ENCODE data around the gene PAM16.
"Not testable (repeated sequence)": the region's sequence is repeated elsewhere in the genome, so short reads cannot be mapped to it uniquely, and the experiment has no call there.

The PAM16 gene

DNA sequence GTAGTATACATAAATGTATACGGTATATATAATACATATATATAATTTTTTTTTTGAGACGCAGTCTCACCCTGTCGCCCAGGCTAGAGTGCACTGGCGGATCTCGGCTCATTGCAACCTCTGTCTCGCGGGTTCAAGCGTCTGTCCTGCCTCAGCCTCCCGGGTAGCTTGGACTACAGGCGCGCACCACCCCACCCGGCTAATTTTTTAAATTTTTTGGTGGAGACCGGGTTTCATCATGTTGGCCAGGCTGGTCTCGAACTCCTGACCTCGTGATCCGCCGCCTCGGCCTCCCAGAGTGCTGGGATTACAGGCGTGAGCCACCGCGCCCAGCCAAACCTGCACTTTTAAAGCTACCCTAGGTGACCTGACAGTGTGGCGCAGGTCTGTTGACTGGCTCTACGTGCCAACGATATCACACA lies 745 bp downstream of the PAM16 start:
- DNase-seq (ENCODE audit: low spot score) = no peak
- in situ Hi-C loops (cut with MboI; ENCODE audit: low sequenced_read_pairs, unreplicated experiment) = no loop called here
- TF ChIP-seq, protein P1, sequence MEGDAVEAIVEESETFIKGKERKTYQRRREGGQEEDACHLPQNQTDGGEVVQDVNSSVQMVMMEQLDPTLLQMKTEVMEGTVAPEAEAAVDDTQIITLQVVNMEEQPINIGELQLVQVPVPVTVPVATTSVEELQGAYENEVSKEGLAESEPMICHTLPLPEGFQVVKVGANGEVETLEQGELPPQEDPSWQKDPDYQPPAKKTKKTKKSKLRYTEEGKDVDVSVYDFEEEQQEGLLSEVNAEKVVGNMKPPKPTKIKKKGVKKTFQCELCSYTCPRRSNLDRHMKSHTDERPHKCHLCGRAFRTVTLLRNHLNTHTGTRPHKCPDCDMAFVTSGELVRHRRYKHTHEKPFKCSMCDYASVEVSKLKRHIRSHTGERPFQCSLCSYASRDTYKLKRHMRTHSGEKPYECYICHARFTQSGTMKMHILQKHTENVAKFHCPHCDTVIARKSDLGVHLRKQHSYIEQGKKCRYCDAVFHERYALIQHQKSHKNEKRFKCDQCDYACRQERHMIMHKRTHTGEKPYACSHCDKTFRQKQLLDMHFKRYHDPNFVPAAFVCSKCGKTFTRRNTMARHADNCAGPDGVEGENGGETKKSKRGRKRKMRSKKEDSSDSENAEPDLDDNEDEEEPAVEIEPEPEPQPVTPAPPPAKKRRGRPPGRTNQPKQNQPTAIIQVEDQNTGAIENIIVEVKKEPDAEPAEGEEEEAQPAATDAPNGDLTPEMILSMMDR (IDR thresholded peaks at IDR 0.05; ENCODE audit: borderline replicate concordance, control extremely low read depth, extremely low read depth, insufficient read depth, missing control alignments) = no peak

DNA sequence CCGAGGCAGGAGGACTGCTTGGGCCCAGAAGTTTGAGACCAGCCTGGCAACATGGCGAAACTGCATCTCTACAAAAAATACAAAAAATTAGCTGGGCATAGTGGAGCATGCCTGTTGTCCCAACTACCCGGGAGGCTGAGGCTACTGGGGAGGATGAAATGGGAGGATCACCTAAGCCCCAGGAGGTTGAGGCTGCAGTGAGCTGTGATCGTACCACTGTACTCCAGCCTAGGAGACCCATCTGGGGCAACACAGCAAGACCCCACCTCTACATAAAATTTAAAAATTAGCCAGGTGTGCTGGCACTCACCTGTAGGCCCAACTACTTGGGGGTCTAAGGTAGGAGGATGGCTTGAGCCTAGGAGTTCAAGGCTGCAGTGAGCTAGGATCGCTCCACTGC lies 1.8 kb downstream of the PAM16 start:
- in situ Hi-C loops (cut with MboI; ENCODE audit: low sequenced_read_pairs, unreplicated experiment) = no loop called here
- no peak for DNase-seq (ENCODE audit: low spot score)
- TF ChIP-seq, protein P1 (IDR thresholded peaks at IDR 0.05; ENCODE audit: borderline replicate concordance, control extremely low read depth, extremely low read depth, insufficient read depth, missing control alignments) = no peak

DNA sequence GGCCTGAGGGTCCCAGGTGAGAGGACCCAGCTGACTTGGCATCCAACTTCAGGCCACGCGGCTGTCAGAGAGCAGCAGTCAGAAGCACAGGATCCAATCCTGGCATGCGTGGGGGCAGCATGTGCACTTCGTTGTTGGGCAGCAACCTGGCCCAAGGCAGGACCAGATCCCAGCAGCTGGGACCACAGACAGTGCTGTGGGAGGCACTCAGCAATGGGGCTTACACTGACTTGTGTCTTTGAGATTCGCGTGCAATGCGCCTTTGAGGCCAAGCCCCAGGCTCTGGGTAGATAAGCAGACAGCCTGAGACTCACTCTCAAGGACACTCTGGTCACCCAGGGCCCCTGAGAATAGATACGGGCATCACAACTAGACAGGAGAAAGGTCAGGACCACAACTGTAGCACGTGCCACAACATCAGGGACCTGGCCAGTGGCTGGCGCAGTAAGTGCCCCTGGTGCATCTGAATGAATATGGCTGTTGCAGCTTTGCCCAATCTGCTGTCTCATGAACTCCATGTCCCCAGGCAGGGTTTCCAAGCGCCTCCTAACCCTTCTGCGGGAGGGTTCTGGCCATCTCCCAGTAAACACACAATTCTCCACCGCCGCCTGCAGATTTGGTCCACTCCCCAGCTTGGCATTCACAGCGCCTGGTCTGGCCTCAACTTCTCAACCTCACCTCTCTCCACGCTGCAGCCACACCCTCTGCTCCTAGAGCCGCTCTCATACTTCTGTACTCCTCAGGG lies 3.2 kb downstream of the PAM16 start:
- in situ Hi-C loops (cut with MboI; ENCODE audit: low sequenced_read_pairs, unreplicated experiment) = no loop called here
- DNase-seq (ENCODE audit: low spot score) = no peak

DNA sequence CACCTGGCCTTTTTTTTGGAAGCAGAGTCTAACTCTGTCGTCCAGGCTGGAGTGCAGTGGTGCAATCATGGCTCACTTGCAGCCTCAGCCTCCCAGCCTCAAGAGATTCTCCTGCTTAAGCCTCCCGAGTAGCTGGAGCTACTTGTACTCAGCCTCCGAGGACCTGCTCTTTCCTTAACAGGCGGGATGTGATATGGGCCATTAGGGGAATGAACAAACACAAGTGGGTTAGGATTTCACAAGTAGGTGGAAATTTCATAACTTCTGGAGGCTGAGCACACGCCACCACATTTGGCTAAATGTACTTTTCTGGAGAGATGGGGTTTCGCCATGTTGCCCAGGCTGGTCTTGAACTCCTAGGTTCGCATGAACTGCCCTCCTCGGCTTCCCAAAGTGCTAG lies 4.1 kb downstream of the PAM16 start:
- in situ Hi-C loops (cut with MboI; ENCODE audit: low sequenced_read_pairs, unreplicated experiment) = no loop called here
- no peak for DNase-seq (ENCODE audit: low spot score)
- TF ChIP-seq, protein P1 (IDR thresholded peaks at IDR 0.05; ENCODE audit: borderline replicate concordance, control extremely low read depth, extremely low read depth, insufficient read depth, missing control alignments) = no peak

More for the DNA sequence above, 3.2 kb downstream of the PAM16 start:
- TF ChIP-seq, protein P1 (IDR thresholded peaks at IDR 0.05; ENCODE audit: borderline replicate concordance, control extremely low read depth, extremely low read depth, insufficient read depth, missing control alignments) = no peak

DNA sequence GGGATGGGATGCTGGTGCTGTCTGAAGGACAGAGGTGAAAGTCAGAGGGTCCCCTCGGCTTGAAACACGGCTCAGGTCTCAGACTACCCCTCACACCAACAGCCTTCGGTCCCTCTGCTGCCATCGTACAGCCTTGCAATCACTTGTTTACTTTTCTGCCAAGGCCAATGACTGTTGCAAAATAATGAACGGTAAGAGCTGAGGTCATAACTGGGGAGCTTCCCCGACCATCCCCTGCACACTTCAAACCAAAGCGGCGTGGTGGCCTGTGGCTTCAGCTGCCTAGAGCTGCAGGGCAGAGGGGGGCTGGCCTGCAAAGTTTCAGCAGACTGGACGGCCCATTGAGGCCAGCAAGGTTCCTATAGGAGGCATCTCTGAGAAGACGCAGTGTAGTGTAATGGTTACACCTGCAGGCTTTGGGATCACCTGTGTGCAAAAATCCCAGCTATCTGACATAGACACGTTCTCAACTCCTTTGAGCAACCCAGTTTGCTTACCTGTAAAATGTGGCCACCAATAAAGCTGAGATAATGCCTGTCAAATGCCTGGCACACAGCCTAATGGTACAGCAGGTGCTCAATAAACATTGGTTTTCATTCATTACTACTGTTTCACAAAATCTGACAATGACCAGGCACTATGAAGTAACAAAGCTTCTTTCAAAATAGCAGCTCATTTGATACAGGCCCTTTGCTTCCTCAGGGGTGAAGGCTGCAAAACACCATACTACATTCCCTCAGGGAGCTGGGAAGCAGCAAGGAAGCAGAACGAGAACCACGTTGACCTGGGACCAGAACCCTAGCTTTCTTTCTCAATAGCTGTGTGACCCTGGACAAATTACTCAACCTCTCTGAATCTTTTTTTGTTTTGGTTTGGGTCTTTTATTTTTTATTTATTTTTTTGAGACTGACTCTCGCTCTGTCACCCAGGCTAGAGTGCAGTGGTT lies 5.0 kb downstream of the PAM16 start:
- TF ChIP-seq, protein P1 (IDR thresholded peaks at IDR 0.05; ENCODE audit: borderline replicate concordance, control extremely low read depth, extremely low read depth, insufficient read depth, missing control alignments) = no peak
- in situ Hi-C loops (cut with MboI; ENCODE audit: low sequenced_read_pairs, unreplicated experiment) = no loop called here
- no peak for DNase-seq (ENCODE audit: low spot score)

DNA sequence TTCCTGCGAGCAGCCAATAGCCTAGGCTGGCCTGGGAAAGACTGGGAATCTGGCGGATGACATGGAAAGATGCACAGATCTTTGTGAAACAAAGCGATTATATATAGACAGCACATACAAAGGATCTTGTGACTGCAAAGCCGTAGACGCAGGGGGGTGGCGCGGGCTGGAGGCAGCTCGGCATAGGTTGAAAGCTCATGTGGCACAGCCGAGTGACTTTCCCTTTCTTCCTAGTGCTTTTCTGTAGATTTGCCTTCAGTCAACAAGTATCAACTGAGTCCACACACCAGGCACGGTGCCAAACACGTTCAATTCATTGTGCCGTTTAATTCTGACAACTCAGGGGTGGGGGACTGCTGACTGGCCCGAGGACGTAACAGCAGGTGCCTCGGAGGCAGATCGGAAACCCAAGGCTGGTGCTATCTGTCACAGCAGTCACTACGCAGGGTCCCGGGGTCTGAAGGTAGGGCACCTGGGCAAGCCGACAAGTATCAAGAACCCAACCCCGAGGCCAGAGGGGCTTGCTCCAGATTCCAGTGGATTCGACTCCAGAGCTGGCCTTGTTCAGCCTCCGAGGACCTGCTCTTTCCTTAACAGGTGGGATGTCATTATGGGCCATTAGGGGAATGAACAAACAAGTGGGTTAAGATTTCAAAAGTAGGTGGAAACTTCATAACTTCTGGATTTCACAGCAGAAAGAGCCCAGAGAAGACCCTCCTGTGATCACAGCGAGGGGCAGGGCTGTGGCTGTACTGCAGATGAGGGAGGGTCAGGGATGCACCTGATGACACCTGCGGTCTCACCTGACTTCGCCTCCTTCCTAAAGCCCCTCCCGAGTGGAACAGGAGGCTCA lies 5.9 kb downstream of the PAM16 start:
- no peak for DNase-seq (ENCODE audit: low spot score)
- TF ChIP-seq, protein P1 (IDR thresholded peaks at IDR 0.05; ENCODE audit: borderline replicate concordance, control extremely low read depth, extremely low read depth, insufficient read depth, missing control alignments) = no peak
- in situ Hi-C loops (cut with MboI; ENCODE audit: low sequenced_read_pairs, unreplicated experiment) = no loop called here

DNA sequence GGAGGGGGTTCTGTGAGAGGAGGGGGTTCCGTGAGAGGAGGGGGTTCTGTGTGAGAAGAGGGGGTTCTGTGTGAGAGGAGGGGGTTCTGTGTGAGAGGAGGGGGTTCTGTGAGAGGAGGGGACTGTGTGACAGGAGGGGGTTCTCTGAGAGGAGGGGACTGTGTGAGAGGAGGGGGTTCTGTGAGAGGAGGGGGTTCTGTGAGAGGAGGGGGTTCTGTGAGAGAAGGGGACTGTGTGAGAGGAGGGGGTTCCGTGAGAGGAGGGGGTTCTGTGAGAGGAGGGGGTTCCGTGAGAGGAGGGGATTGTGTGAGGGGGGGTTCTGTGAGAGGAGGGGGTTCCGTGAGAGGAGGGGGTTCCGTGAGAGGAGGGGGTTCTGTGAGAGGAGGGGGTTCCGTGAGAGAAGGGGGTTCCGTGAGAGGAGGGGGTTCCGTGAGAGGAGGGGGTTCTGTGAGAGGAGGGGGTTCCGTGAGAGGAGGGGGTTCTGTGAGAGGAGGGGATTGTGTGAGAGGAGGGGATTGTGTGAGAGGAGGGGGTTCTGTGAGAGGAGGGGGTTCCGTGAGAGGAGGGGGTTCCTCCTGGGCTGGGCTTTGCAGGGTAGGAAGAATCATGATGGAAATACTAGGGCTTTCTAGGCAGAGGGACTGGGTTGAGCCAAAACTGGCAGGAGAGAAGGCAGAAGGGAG lies 6.7 kb downstream of the PAM16 start:
- in situ Hi-C loops (cut with MboI; ENCODE audit: low sequenced_read_pairs, unreplicated experiment) = not testable (repeated sequence)

More for the DNA sequence above, 6.7 kb downstream of the PAM16 start:
- not testable (repeated sequence) for DNase-seq (ENCODE audit: low spot score)

Measured in GM13976 (cell line).